Dedifferentiated amniotic fluid mesenchymal stem cell (primary cell): Measurements from ENCODE around the gene EPS15.

Source experiments
- DNase-seq: peaks from one replicate; pipeline ENCODE4 v3.0.0-alpha.2; 2016; ENCODE audit errors: extremely low spot score

The EPS15 gene

GRCh38 chr1:51380936-51381335 lies 138.1 kb downstream of the EPS15 start:
- DNase-seq: no peak

GRCh38 chr1:51378871-51379270 lies 140.2 kb downstream of the EPS15 start:
- DNase-seq: no peak

- DNase-seq: no peak
Observed at GRCh38 chr1:51373898-51374297, 145.2 kb downstream of the EPS15 start.

- DNase-seq: no peak
Observed at GRCh38 chr1:51372561-51372960, 146.5 kb downstream of the EPS15 start.

- no peak for DNase-seq
Observed at GRCh38 chr1:51369171-51369570, 149.9 kb downstream of the EPS15 start.

GRCh38 chr1:51365774-51366173 lies 153.3 kb downstream of the EPS15 start:
- DNase-seq: no peak

GRCh38 chr1:51359879-51360278 lies 159.2 kb downstream of the EPS15 start:
- DNase-seq: no peak

GRCh38 chr1:51355382-51355781 lies 163.7 kb downstream of the EPS15 start:
- DNase-seq: no peak

GRCh38 chr1:51354416-51354815 lies 164.7 kb downstream of the EPS15 start:
- DNase-seq: no peak

GRCh38 chr1:51351907-51352306 lies 167.2 kb downstream of the EPS15 start:
- DNase-seq: no peak

- no peak for DNase-seq
Observed at GRCh38 chr1:51349862-51350261, 169.2 kb downstream of the EPS15 start.

GRCh38 chr1:51348147-51348527 lies 170.9 kb downstream of the EPS15 start:
- DNase-seq: no peak

GRCh38 chr1:51347398-51348146 lies 171.5 kb downstream of the EPS15 start:
- no peak for DNase-seq

- no peak for DNase-seq
Observed at GRCh38 chr1:51346086-51346942, 172.8 kb downstream of the EPS15 start.

- DNase-seq: no peak
Observed at GRCh38 chr1:51345300-51345687, 173.8 kb downstream of the EPS15 start.

GRCh38 chr1:51344602-51345299 lies 174.3 kb downstream of the EPS15 start:
- no peak for DNase-seq

GRCh38 chr1:51344276-51344601 lies 174.8 kb downstream of the EPS15 start:
- no peak for DNase-seq

- DNase-seq: no peak
Observed at GRCh38 chr1:51343624-51344023, 175.4 kb downstream of the EPS15 start.

- DNase-seq: no peak
Observed at GRCh38 chr1:51342591-51343206, 176.4 kb downstream of the EPS15 start.

GRCh38 chr1:51341876-51342496 lies 177.1 kb downstream of the EPS15 start:
- no peak for DNase-seq

GRCh38 chr1:51340380-51340779 lies 178.7 kb downstream of the EPS15 start:
- no peak for DNase-seq

- no peak for DNase-seq
Observed at GRCh38 chr1:51336711-51337110, 182.4 kb downstream of the EPS15 start.
